GM20000 (cell line): ENCODE data around the gene IQSEC3.

ENCODE experiments used
- DNase-seq: peaks from one replicate; pipeline ENCODE4 v3.0.0; 2012; ENCODE audit warnings: low spot score
- TF ChIP-seq, protein P1 (sequence below): IDR thresholded peaks from 2 replicates; pipeline ENCODE4 v1.5.1; 2012; ENCODE audit warnings: mild to moderate bottlenecking, control low read depth; ENCODE audit errors: extremely low read depth, missing control alignments

The IQSEC3 gene

DNA sequence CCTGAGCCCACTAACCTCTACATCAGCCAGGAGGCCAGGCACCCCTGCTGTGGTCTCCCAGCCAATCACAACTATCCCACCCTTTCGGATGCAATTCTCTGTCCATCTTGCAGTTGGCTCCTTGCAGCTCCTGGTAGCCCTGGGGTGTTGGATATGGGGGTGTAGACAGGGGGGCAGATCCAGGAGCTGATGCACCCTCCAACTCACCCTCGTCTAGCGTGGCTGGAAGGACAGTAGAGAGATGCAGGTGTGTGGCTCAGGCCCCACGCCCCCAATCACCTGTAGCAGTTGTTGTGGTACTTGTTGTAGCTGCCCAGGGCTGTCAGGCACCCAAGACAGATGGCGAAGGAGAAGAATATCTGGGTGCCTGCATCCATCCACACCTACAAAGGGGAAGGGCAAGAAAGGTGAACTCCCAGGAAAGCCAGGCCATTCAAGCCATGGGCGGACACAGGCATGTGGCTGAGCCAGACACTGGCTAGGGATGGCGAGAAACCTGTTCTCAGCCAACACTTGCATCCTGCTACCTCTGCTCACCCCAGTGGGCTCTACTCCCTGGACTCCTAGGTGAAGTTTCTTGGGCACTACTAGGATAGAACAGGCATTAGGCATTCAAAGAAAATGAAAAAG is 160.8 kb downstream of the IQSEC3 start:
- TF ChIP-seq, protein P1, sequence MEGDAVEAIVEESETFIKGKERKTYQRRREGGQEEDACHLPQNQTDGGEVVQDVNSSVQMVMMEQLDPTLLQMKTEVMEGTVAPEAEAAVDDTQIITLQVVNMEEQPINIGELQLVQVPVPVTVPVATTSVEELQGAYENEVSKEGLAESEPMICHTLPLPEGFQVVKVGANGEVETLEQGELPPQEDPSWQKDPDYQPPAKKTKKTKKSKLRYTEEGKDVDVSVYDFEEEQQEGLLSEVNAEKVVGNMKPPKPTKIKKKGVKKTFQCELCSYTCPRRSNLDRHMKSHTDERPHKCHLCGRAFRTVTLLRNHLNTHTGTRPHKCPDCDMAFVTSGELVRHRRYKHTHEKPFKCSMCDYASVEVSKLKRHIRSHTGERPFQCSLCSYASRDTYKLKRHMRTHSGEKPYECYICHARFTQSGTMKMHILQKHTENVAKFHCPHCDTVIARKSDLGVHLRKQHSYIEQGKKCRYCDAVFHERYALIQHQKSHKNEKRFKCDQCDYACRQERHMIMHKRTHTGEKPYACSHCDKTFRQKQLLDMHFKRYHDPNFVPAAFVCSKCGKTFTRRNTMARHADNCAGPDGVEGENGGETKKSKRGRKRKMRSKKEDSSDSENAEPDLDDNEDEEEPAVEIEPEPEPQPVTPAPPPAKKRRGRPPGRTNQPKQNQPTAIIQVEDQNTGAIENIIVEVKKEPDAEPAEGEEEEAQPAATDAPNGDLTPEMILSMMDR: no peak
- DNase-seq: no peak
